BLaER1 treated with 17β-estradiol and CSF1 and Interleukin-3, amounts not matched to agents 10 nM and 100 nM (cell line): Measurements from ENCODE around the gene NEUROD2.

Experiments used
- H3K27ac ChIP-seq, 11 experiments: shearing (Covaris generic); formaldehyde crosslinking; 2 replicates each; pipeline ENCODE4 v1.8.1; 2022
- H3K27me3 ChIP-seq, 11 experiments: shearing (Covaris generic); formaldehyde crosslinking; 2 replicates each; pipeline ENCODE4 v1.8.1; 2022
- H3K36me3 ChIP-seq, 11 experiments: shearing (Covaris generic); formaldehyde crosslinking; 2 replicates each; pipeline ENCODE4 v1.8.1; 2022
- H3K4me1 ChIP-seq, 10 experiments: shearing (Covaris generic); formaldehyde crosslinking; 2 replicates each; pipeline ENCODE4 v1.8.1; 2022
- H3K4me2 ChIP-seq, 11 experiments: shearing (Covaris generic); formaldehyde crosslinking; 2 replicates each; pipeline ENCODE4 v1.8.1; 2022
- H3K4me3 ChIP-seq, 10 experiments: shearing (Covaris generic); formaldehyde crosslinking; 2 replicates each; pipeline ENCODE4 v1.8.1; 2022
- H3K9ac ChIP-seq, 11 experiments: shearing (Covaris generic); formaldehyde crosslinking; 2 replicates each; pipeline ENCODE4 v1.8.1; 2022
- H3K9me3 ChIP-seq, 11 experiments: shearing (Covaris generic); formaldehyde crosslinking; replicated peaks in 1 of 11; 2 replicates each; pipeline ENCODE4 v1.8.1; 2022
- H4K20me1 ChIP-seq, 11 experiments: shearing (Covaris generic); formaldehyde crosslinking; 2 replicates each; pipeline ENCODE4 v1.8.1; 2022
- Cebpa-rat ChIP-seq, 11 experiments: shearing (Covaris generic); IDR thresholded peaks; 2 replicates each; pipeline ENCODE4 v1.8.1; 2022

NEUROD2 gene

GRCh38 chr17:39618246-39618913, 10.7 kb upstream of the NEUROD2 start:
- Histone ChIP-seq H3K4me2 (peak overlapping the region; percentile 86 to 98 (median 95)), H4K20me1 (no peaks in the 10 kb centered on the region), H3K36me3 (no peaks in the 10 kb centered on the region), H3K4me3 (peak overlapping the region; percentile 58 to 72 (median 63)), H3K9ac (peak overlapping the region; percentile 70 to 84 (median 82)), H3K27ac (peak overlapping the region in 10 of 11 experiments; percentile 75 to 87 (median 80); a peak in 19 of 22 replicates), H3K9me3 (no peaks in the 10 kb centered on the region), H3K4me1 (peaks cover 14 to 48% (median 40%) of the 10 kb centered on the region in 10 experiments), H3K27me3 (peaks cover 0 to 12% (median 0%) of the 10 kb centered on the region in 11 experiments; a peak in 2 of 22 replicates)
- TF ChIP-seq Cebpa-rat (IDR thresholded peaks at IDR 0.05) = no peak

- Histone ChIP-seq H3K4me2 (peak overlapping the region; percentile 86 to 98 (median 95)), H3K9ac (peak overlapping the region; percentile 73 to 84 (median 82)), H3K9me3 (no peaks in the 10 kb centered on the region), H3K36me3 (no peaks in the 10 kb centered on the region), H3K27me3 (peaks cover 0 to 12% (median 0%) of the 10 kb centered on the region in 11 experiments; a peak in 2 of 22 replicates), H3K27ac (peak overlapping the region; percentile 50 to 87 (median 78); a peak in 21 of 22 replicates), H3K4me3 (peak overlapping the region; percentile 58 to 72 (median 63)), H3K4me1 (peaks cover 10 to 44% (median 35%) of the 10 kb centered on the region in 10 experiments; a peak in 18 of 20 replicates), H4K20me1 (no peaks in the 10 kb centered on the region)
- no peak for TF ChIP-seq Cebpa-rat (IDR thresholded peaks at IDR 0.05)
Measured at GRCh38 chr17:39617446-39618245, 9.9 kb upstream of the NEUROD2 start.

GRCh38 chr17:39617100-39617445, 9.4 kb upstream of the NEUROD2 start:
- TF ChIP-seq Cebpa-rat (IDR thresholded peaks at IDR 0.05) = no peak
- Histone ChIP-seq H3K4me1 (peaks cover 6 to 38% (median 30%) of the 10 kb centered on the region in 10 experiments; a peak in 18 of 20 replicates), H3K4me2 (peak overlapping the region; percentile 80 to 98 (median 91)), H3K9me3 (no peaks in the 10 kb centered on the region), H3K4me3 (peak overlapping the region in 9 of 10 experiments; percentile 58 to 72 (median 63); a peak in 16 of 20 replicates), H3K27me3 (peaks cover 0 to 12% (median 0%) of the 10 kb centered on the region in 11 experiments; a peak in 2 of 22 replicates), H3K27ac (peak overlapping the region in 3 of 11 experiments; percentile 75 to 87 (median 76); a peak in 4 of 22 replicates), H4K20me1 (no peaks in the 10 kb centered on the region), H3K9ac (peak overlapping the region in 6 of 11 experiments; percentile 78 to 84 (median 82); a peak in 8 of 22 replicates), H3K36me3 (no peaks in the 10 kb centered on the region)

- Histone ChIP-seq H3K4me3 (no peak overlapping the region), H3K4me2 (no peak overlapping the region), H3K4me1 (peaks cover 6 to 26% (median 24%) of the 10 kb centered on the region in 10 experiments; a peak in 18 of 20 replicates), H3K36me3 (no peaks in the 10 kb centered on the region), H4K20me1 (no peaks in the 10 kb centered on the region; a peak in 1 of 22 replicates), H3K27me3 (peaks cover 0 to 13% (median 3%) of the 10 kb centered on the region in 11 experiments; a peak in 9 of 22 replicates), H3K9me3 (no peaks in the 10 kb centered on the region), H3K9ac (no peak overlapping the region), H3K27ac (no peak overlapping the region)
- no peak for TF ChIP-seq Cebpa-rat (IDR thresholded peaks at IDR 0.05)
Measured at GRCh38 chr17:39615434-39615833, 7.7 kb upstream of the NEUROD2 start.

- TF ChIP-seq Cebpa-rat (IDR thresholded peaks at IDR 0.05) = no peak
- Histone ChIP-seq H3K4me1 (peaks cover 6 to 24% (median 21%) of the 10 kb centered on the region in 10 experiments; a peak in 18 of 20 replicates), H3K4me3 (no peak overlapping the region), H3K4me2 (no peak overlapping the region), H3K27me3 (peaks cover 2 to 20% (median 7%) of the 10 kb centered on the region in 11 experiments; a peak in 21 of 22 replicates), H3K9me3 (no peaks in the 10 kb centered on the region), H3K9ac (no peak overlapping the region), H4K20me1 (peaks cover 0 to 3% (median 0%) of the 10 kb centered on the region in 11 experiments; a peak in 1 of 22 replicates), H3K36me3 (no peaks in the 10 kb centered on the region), H3K27ac (no peak overlapping the region)
Measured at GRCh38 chr17:39614545-39615157, 6.9 kb upstream of the NEUROD2 start.

- peaks cover 0 to 5% (median 0%) of the 10 kb centered on the region in 11 experiments; a peak in 2 of 22 replicates for H4K20me1 ChIP-seq
- no peak overlapping the region for H3K4me2 ChIP-seq
- H3K36me3 ChIP-seq = no peaks in the 10 kb centered on the region
- TF ChIP-seq Cebpa-rat (IDR thresholded peaks at IDR 0.05) = no peak
- H3K4me1 ChIP-seq = peaks cover 0 to 9% (median 6%) of the 10 kb centered on the region in 10 experiments; a peak in 9 of 20 replicates
- H3K27ac ChIP-seq = no peak overlapping the region
- no peak overlapping the region for H3K9ac ChIP-seq
- peaks cover 19 to 37% (median 21%) of the 10 kb centered on the region in 11 experiments for H3K27me3 ChIP-seq
- H3K9me3 ChIP-seq = no peaks in the 10 kb centered on the region
- no peak overlapping the region for H3K4me3 ChIP-seq
Measured at GRCh38 chr17:39612935-39613464, 5.3 kb upstream of the NEUROD2 start.

GRCh38 chr17:39612291-39612894, 4.7 kb upstream of the NEUROD2 start:
- Histone ChIP-seq H3K4me1 (peaks cover 0 to 6% (median 5%) of the 10 kb centered on the region in 10 experiments; a peak in 9 of 20 replicates), H3K27me3 (peaks cover 25 to 43% (median 27%) of the 10 kb centered on the region in 11 experiments), H3K4me3 (no peak overlapping the region), H4K20me1 (peaks cover 0 to 6% (median 0%) of the 10 kb centered on the region in 11 experiments; a peak in 3 of 22 replicates), H3K9me3 (no peaks in the 10 kb centered on the region), H3K9ac (no peak overlapping the region), H3K36me3 (no peaks in the 10 kb centered on the region), H3K27ac (no peak overlapping the region), H3K4me2 (no peak overlapping the region)
- TF ChIP-seq Cebpa-rat (IDR thresholded peaks at IDR 0.05) = no peak
